NCI-H128 (cell line): Measurements from ENCODE around the gene NR1I3.

Source experiments
- DNase-seq: peaks from one replicate; lab custom pipeline; 2025; ENCODE audit not compliant: unreplicated experiment; lab: John Stamatoyannopoulos, UW

NR1I3 gene

GRCh38 chr1:161219078-161219892, 18.7 kb downstream of the NR1I3 start:
- no peak for DNase-seq

GRCh38 chr1:161218301-161219077, 19.5 kb downstream of the NR1I3 start:
- no peak for DNase-seq

- DNase-seq, result no peak
These were observed 20.2 kb downstream of the NR1I3 start for GRCh38 chr1:161217831-161218230.

- DNase-seq, result no peak
These were observed 20.9 kb downstream of the NR1I3 start for GRCh38 chr1:161216945-161217712.

GRCh38 chr1:161215076-161215475, 22.9 kb downstream of the NR1I3 start, which contains the start of gene FCER1G:
TSS of gene FCER1G (plus strand) at chr1:161215295. CDS start at chr1:161215322, 27 bp downstream.
- DNase-seq, result no peak

GRCh38 chr1:161214369-161214768, 23.6 kb downstream of the NR1I3 start:
- DNase-seq, result no peak

GRCh38 chr1:161209790-161210409, 28.1 kb downstream of the NR1I3 start:
- peak; percentile 57 for DNase-seq

- no peak for DNase-seq
These were observed 30.8 kb downstream of the NR1I3 start for GRCh38 chr1:161207173-161207572.

GRCh38 chr1:161206411-161207140, 31.4 kb downstream of the NR1I3 start:
- no peak for DNase-seq

- DNase-seq, result peak; percentile 99
These were observed 35.9 kb downstream of the NR1I3 start, which contains the start of gene NDUFS2 for GRCh38 chr1:161201836-161202712. TSS of gene NDUFS2 (plus strand) at chr1:161202367. CDS start at chr1:161202386, 19 bp downstream.

GRCh38 chr1:161200992-161201835, 36.8 kb downstream of the NR1I3 start:
- DNase-seq, result no peak

- no peak for DNase-seq
These were observed 37.5 kb downstream of the NR1I3 start for GRCh38 chr1:161200421-161200991.

GRCh38 chr1:161199506-161200139, 38.4 kb downstream of the NR1I3 start:
- DNase-seq, result no peak

GRCh38 chr1:161198897-161199431, 39.0 kb downstream of the NR1I3 start, which contains the start of gene ADAMTS4:
TSS of gene ADAMTS4 (minus strand) at chr1:161199054. CDS start at chr1:161198627, 427 bp downstream.
- DNase-seq, result no peak

GRCh38 chr1:161198194-161198896, 39.7 kb downstream of the NR1I3 start:
- DNase-seq, result no peak

- DNase-seq, result no peak
These were observed 40.3 kb downstream of the NR1I3 start for GRCh38 chr1:161197560-161198193.
